Mucosa of stomach (tissue), 1 donor: ENCODE data around the gene RPL7A.

Experiments
- H3K27me3 ChIP-seq: one replicate; pipeline ENCODE4 v1.7.0; 2013; ENCODE audit warnings: mild to moderate bottlenecking, low read length; ENCODE audit not compliant: control insufficient read depth, insufficient read depth
- H3K36me3 ChIP-seq: one replicate; pipeline ENCODE4 v1.7.0; 2013; ENCODE audit warnings: low read length; ENCODE audit not compliant: control insufficient read depth, insufficient read depth
- H3K4me1 ChIP-seq: one replicate; pipeline ENCODE4 v1.7.0; 2013; ENCODE audit warnings: mild to moderate bottlenecking, low read length; ENCODE audit not compliant: control insufficient read depth, insufficient read depth
- H3K4me3 ChIP-seq: one replicate; pipeline ENCODE4 v1.7.0; 2013; ENCODE audit warnings: low read length
- H3K9ac ChIP-seq: one replicate; pipeline ENCODE4 v1.7.0; 2013; ENCODE audit warnings: mild to moderate bottlenecking, low read length, moderate library complexity
- H3K9me3 ChIP-seq: one replicate; pipeline ENCODE4 v1.7.0; 2013; ENCODE audit warnings: mild to moderate bottlenecking, low read length, moderate library complexity; ENCODE audit not compliant: control insufficient read depth
- donor health status: Pancreatic carcinoma.

The RPL7A gene

DNA sequence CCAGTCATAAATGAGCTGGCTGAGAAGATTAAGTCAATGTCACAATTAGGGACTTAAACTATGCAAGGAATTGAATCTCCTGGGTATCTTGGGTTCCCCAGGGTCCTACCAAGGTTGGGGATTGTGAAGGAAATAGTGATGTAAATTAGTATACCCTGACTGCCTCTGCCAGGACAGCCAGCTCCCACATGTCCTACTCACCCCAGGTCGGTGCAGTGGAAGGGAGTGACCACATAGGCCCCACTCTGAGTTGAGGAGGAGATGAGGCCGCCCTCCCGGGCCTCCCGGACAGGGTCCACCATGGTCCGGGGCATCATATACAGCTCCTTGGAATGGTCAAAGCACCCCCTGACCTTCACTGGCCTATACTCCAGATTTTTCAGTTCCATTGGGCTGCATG is 5.5 kb downstream of the RPL7A start:
- H3K9me3 ChIP-seq: no peaks in the 10 kb centered on the region
- peaks cover 37% of the 10 kb centered on the region for H3K4me1 ChIP-seq
- peak overlapping the region; percentile 12 for H3K9ac ChIP-seq
- H3K4me3 ChIP-seq: no peak overlapping the region
- peaks cover 32% of the 10 kb centered on the region for H3K36me3 ChIP-seq
- no peaks in the 10 kb centered on the region for H3K27me3 ChIP-seq

DNA sequence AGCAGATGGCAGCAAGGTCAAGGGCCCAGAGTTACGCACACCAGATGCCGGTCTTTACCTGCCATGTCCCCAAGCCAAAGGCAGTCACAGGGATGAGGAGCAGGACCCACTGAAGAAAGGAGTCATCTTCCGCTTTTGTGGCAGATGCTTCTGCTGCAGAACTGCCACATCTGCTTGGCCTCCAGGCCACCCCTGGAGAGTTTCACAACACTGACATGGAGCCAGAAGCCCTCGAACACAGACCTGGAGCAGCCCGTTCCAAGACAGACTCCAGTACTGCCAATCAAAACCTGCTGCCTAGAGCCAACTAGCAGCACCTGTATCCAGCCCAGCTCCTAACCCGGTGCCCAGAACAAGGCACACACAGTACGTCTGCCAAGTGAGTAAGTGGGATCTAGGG is 6.7 kb downstream of the RPL7A start:
- Histone ChIP-seq H3K4me3 (no peak overlapping the region), H3K4me1 (peaks cover 31% of the 10 kb centered on the region), H3K9me3 (no peaks in the 10 kb centered on the region), H3K27me3 (no peaks in the 10 kb centered on the region), H3K9ac (no peak overlapping the region), H3K36me3 (peaks cover 23% of the 10 kb centered on the region)

DNA sequence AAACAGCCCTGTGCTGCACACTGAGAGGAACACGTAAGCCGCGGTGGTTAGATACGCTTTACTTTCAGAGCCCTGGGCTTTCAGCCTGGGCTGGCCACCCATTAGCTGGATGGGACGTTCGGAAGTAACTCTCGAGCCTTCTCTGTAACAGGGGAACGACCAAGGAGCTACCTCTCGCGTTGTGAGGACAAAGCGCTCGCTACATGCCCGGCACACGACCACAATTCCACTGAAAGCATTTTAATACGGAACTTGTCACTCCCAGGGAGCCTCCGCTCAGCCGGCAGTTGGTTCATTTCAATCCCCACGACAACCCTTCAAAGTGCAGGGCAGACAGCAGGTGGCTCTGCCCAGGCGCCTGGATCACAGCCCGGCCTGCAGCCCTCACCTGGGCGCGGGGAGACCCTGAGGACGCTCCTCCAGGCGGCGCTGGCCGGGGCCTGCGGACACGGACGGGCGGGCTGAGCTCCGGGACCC is 7.9 kb downstream of the RPL7A start:
- no peaks in the 10 kb centered on the region for H3K27me3 ChIP-seq
- no peaks in the 10 kb centered on the region for H3K9me3 ChIP-seq
- H3K36me3 ChIP-seq: peaks cover 22% of the 10 kb centered on the region
- H3K9ac ChIP-seq: peak overlapping the region; percentile 75
- peak overlapping the region; percentile 22 for H3K4me3 ChIP-seq
- H3K4me1 ChIP-seq: peaks cover 42% of the 10 kb centered on the region

DNA sequence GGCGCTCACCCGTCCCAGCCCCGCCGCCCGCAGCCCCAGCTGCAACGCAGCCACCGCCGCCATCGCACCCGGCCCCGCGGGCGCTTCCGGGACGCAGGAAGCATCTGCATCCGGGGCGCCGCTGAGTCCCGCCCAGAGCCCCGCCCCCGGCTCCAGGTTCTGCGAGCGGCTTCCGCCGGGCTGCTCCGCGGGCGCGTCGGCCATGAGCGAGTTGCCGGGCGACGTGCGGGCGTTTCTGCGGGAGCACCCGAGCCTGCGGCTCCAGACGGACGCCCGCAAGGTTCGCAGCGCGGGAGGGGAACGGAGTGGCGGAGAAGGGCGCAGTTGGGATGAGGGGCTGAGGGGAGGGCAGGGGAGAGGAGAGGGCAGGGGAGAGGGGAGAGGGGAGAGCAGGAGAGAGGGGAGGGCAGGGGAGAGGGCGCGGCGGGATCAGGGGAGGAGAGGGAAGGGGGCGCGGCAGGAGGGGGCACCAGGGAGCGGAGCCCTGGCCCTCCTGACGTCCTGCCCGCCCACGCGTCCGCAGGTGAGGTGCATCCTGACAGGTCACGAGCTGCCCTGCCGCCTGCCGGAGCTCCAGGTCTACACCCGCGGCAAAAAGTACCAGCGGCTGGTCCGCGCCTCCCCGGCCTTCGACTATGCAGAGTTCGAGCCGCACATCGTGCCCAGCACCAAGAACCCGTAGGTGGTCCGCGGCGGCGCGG is 8.5 kb downstream of the RPL7A start, which contains the start of the genes SURF1 and SURF2:
TSS of gene SURF1 (minus strand) at position 97 of the 701 bp plus-strand sequence. CDS start at position 63, 34 bp downstream.
TSS of gene SURF2 (plus strand) at position 160 of the 701 bp plus-strand sequence. CDS start at position 203, 43 bp downstream.
- H3K36me3 ChIP-seq: peaks cover 23% of the 10 kb centered on the region
- H3K9me3 ChIP-seq: no peaks in the 10 kb centered on the region
- H3K4me1 ChIP-seq: peaks cover 42% of the 10 kb centered on the region
- H3K27me3 ChIP-seq: no peaks in the 10 kb centered on the region
- H3K4me3 ChIP-seq: peak within 1 kb of the TSS; percentile 41
- H3K9ac ChIP-seq: peak within 1 kb of the TSS; percentile 75

DNA sequence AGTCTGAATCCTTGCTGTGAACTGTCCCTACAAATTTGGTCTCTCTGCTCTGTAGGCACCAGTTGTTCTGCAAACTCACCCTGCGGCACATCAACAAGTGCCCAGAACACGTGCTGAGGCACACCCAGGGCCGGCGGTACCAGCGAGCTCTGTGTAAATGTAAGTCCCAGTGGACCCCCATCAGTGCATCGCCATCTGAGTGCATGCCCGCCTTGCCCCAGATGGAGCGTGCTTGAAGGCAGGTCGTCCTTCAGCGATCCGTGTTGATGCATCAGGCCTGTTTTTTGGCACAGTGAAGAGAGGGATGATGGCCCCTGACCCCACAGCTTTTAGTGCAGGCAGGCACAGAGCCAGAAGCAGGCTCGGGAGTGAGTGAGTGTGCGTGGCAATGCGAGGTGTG is 9.6 kb downstream of the RPL7A start:
- Histone ChIP-seq H3K9me3 (no peaks in the 10 kb centered on the region), H3K4me1 (peaks cover 42% of the 10 kb centered on the region), H3K4me3 (no peak overlapping the region), H3K36me3 (peaks cover 15% of the 10 kb centered on the region), H3K27me3 (no peaks in the 10 kb centered on the region), H3K9ac (no peak overlapping the region)

DNA sequence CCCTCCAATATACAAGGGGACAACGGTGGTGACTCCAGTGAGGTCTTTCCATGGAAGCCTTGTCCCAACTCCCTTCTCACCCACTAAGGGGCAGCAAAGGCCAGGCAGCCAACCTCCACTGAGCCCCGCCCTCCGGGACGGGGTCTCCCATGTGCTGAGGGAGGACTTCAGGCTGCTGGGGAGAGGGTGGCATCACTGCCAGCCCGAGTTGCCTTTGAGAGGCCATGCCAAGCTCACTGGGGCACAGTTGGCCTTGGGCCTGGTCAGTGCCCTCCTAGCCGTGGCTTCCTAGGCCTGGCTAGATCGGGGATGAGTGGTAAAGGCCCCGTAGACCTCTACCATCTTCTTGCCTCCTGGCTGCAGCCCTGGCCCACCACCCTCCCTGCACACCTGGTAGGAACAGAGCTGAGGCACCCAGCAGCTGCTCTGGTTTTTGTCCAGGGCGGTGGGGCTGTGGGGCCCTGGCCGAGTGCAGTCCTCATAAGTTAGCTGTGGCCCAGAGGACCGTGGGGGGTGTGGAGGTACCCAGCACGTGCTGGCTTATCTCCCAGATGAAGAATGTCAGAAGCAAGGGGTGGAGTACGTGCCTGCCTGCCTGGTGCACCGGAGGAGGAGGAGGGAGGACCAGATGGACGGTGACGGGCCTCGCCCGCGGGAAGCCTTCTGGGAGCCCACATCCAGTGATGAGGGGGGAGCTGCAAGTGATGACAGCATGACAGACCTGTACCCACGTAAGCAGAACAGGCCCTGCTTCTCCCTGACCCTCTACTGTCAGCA is 11.6 kb downstream of the RPL7A start:
- Histone ChIP-seq H3K4me1 (peaks cover 42% of the 10 kb centered on the region), H3K27me3 (no peaks in the 10 kb centered on the region), H3K4me3 (no peak overlapping the region), H3K9me3 (no peaks in the 10 kb centered on the region), H3K9ac (no peak overlapping the region), H3K36me3 (peaks cover 4% of the 10 kb centered on the region)

DNA sequence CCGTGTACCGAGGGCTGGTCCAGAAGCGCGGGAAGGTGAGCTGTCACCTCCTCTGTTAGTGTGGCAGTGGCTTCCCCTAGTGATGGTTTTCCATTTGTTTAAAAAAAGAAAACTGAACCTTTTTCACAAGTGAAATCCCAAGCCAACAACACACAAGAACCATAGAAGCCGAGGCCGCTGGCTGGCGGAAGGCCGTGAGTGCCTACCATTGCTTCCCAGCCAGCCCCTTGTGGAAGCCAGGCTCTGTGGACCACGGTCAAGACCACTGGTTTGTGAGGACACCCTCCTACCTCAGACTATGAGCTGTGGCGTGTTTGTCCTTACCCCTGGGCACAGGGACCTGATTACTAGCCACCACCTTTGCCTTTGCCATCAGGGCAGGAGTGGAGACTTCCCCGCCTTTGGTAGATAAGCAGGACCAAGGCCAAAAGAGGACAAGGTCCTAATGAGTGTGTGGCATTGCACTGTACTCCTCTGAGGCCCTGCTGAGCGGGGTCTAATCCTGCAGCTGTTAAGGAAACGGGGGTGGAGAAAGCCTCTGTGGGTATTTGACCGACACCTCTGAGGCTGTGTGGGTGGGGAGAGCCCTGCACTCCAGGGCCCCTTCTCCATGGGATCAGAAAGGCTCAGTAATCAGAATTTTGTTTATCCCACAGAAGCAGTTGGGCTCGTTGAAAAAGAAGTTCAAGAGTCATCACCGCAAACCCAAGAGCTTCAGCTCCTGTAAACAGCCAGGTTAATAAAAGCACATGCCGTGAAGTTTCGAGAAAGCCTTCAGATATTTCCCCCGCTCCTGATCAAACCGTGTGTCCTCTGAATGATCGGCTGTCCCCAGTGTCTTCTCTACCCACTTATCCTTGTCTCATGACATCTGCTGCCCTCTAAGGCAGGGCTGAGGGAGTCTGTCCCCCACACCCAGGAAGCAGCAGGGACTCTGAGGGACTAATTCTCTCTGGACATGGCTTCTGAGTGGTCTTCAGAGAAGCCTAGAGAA is 12.7 kb downstream of the RPL7A start:
- Histone ChIP-seq H3K9me3 (no peaks in the 10 kb centered on the region), H3K4me3 (no peak overlapping the region), H3K27me3 (no peaks in the 10 kb centered on the region), H3K9ac (no peak overlapping the region), H3K4me1 (peaks cover 33% of the 10 kb centered on the region), H3K36me3 (peaks cover 11% of the 10 kb centered on the region)

DNA sequence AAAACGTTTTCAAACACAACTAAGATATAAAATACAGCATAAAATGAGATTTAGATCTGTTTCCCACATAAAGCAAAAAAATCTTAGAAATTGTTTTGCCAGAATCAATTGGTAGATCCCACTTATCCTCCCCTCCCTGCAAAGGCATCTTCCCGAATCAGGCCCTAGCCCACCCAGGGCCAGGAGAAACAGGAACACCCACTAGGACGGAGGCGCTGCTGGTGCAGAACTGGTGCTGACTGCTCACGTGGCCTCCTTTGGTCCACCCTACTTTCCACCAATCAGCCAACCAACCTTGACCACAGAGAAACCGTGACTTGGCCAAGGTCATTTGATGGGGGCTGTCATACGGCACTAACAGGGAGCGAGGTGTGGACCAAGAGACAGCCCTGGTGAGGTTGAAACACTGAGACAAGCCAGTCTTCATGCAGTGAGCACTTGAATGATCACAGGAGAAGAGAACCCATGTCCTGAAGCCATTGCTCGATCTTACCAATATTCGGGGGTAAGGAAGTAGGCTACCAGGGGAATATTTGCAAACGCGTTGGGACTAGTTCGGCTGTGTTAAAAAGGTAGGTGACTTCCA is 13.6 kb downstream of the RPL7A start:
- Histone ChIP-seq H3K9ac (no peak overlapping the region), H3K4me1 (peaks cover 33% of the 10 kb centered on the region), H3K36me3 (peaks cover 17% of the 10 kb centered on the region), H3K4me3 (no peak overlapping the region), H3K9me3 (no peaks in the 10 kb centered on the region), H3K27me3 (no peaks in the 10 kb centered on the region)

DNA sequence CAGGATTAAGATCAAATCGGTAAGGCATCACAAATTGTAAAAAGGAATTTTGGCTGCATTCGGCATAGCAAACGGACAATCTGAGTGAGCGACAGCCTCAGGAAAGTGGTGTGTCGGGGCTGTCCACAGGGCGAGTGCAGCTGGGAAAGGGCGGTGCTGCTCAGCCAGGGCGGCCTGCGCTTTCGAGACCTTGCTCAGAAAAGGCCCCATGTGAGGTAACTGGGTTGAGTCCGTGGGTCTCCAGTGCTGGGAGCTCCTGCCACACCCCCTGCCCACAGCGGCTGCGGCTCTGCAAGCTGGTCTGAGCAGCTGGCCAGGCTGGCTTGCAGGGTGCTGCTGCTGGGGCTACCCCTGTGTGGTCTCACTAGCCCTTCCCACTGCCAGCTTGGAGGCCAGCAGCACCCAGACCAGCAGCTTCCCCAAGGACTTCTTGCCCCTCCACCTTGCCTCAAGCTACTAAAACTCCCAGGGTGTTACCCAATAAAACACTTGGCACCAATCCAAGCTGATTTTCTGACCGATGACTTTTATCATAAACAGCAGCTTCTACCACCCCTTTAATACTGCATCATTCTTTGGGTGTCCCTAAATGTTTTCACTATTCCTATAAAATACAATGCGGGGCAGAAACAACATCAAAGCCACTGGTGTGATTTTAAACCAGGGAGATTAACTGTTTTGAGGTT is 14.5 kb downstream of the RPL7A start:
- Histone ChIP-seq H3K27me3 (no peaks in the 10 kb centered on the region), H3K4me3 (no peak overlapping the region), H3K9ac (no peak overlapping the region), H3K9me3 (no peaks in the 10 kb centered on the region), H3K36me3 (peaks cover 18% of the 10 kb centered on the region), H3K4me1 (peaks cover 28% of the 10 kb centered on the region)

DNA sequence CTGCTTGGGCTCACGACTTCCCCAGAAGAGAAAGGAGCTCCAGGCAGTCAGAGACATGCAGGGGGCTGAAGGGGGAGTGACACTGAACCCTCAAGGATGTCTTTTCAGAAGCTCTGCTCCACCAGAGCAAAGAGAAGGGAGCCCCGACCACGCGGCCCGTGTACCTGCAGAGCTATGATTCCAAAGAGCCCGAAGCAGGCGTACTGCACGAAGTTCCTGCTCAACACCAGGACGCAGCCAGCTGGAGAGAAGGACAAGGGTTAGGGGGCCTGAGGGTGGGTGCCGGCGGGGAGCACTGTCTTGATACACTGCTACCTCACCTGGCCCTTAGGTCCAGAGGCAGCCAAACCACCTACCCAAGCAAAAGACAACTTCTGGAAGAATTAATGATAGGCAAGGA is 18.4 kb downstream of the RPL7A start:
- Histone ChIP-seq H3K9ac (no peak overlapping the region), H3K36me3 (peaks cover 18% of the 10 kb centered on the region), H3K4me1 (peaks cover 39% of the 10 kb centered on the region), H3K4me3 (no peak overlapping the region), H3K9me3 (no peaks in the 10 kb centered on the region), H3K27me3 (no peaks in the 10 kb centered on the region)

DNA sequence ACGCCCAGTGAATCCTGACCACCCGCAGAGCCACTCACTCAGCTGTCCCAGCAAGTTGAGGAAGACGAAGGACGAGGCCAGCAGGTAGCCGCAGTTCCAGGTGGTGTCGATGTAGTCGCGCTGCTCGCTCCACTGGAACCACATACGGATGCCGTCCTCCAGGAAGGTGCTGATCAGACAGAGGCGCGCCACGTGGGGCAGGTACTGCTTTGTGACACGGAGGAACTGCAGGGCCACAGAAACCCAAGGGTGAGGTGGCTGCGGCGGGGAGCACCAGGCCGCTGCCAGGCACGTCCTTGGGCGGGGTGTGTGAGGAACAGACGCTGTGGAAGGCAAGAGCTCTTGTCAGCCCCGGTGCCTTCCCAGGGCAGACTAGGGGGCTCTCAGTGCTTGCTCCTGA is 19.2 kb downstream of the RPL7A start:
- Histone ChIP-seq H3K36me3 (peaks cover 14% of the 10 kb centered on the region), H3K9me3 (no peaks in the 10 kb centered on the region), H3K9ac (no peak overlapping the region), H3K4me3 (no peak overlapping the region), H3K4me1 (peaks cover 47% of the 10 kb centered on the region), H3K27me3 (no peaks in the 10 kb centered on the region)
